H1 (cell line): ENCODE results near the gene MEGF9. TPM values are rescaled to one million over a fixed set of nuclear protein-coding genes. Genes with fewer than 3 reads are reported as not detected.

ENCODE experiments used
- CTCF ChIA-PET: fragments of 300-600 bp; sonication (Branson Sonifier 250); formaldehyde crosslinking; loops from one replicate; lab custom pipeline; 2021; ENCODE audit not compliant: partially characterized antibody; lab: Charles Lee
- POLR2A ChIA-PET: fragments of 300-600 bp; sonication (Branson Sonifier 250); formaldehyde crosslinking; loops from one replicate; lab custom pipeline; 2021; ENCODE audit warnings: inconsistent platforms; ENCODE audit not compliant: partially characterized antibody; lab: Charles Lee
- DNase-seq, 2 experiments: peaks; one replicate each; pipeline versions ENCODE4 v3.0.0 to v3.0.0-alpha.2; 2010 to 2022; ENCODE audit warnings: low spot score in 2 of 2, low read depth in 1 of 2, mixed read lengths in 1 of 2
- FAIRE-seq: peaks from 2 replicates; lab custom pipeline; 2011; peaks lifted over from hg19 to GRCh38; lab: Jason Lieb, UNC
- H2AFZ ChIP-seq: 2 replicates; pipeline ENCODE4 v1.8.1; 2012; ENCODE audit warnings: low read length, inconsistent platforms
- H2AK5ac ChIP-seq: 2 replicates; pipeline ENCODE4 v1.6.1; 2013; ENCODE audit warnings: low read depth, low read length
- H2BK120ac ChIP-seq: replicated peaks from 2 replicates; pipeline ENCODE3; 2013; ENCODE audit warnings: low read depth, low read length, inconsistent platforms
- H2BK12ac ChIP-seq: 2 replicates; pipeline ENCODE4 v1.6.1; 2013; ENCODE audit warnings: low read depth, low read length
- H2BK15ac ChIP-seq: 2 replicates; pipeline ENCODE4 v1.6.1; 2013; ENCODE audit warnings: low read length
- H2BK20ac ChIP-seq: 2 replicates; pipeline ENCODE4 v1.6.1; 2013; ENCODE audit warnings: low read length
- H2BK5ac ChIP-seq: 2 replicates; pipeline ENCODE4 v1.6.1; 2013; ENCODE audit warnings: low read depth, low read length
- H3K14ac ChIP-seq: 2 replicates; pipeline ENCODE4 v1.6.1; 2013; ENCODE audit warnings: inconsistent platforms; ENCODE audit not compliant: insufficient read length
- H3K18ac ChIP-seq: 2 replicates; pipeline ENCODE4 v1.6.1; 2013; ENCODE audit warnings: low read length; ENCODE audit errors: extremely low read depth
- H3K23ac ChIP-seq: 2 replicates; pipeline ENCODE4 v1.6.1; 2013; ENCODE audit warnings: inconsistent platforms; ENCODE audit not compliant: insufficient read length
- H3K23me2 ChIP-seq: 2 replicates; pipeline ENCODE4 v1.6.1; 2013; ENCODE audit warnings: low read depth, low read length
- H3K27ac ChIP-seq: 2 replicates; pipeline ENCODE4 v1.6.1; 2011; ENCODE audit warnings: low read depth, low read length, inconsistent platforms
- H3K27me3 ChIP-seq, 4 experiments: replicated peaks in 1 of 4; 1 replicate in 1 of 4; 2 replicates in 3 of 4; pipeline versions ENCODE4 v1.6.1 to v1.8.1; 2011 to 2013; ENCODE audit warnings: low read length in 3 of 4, mild to moderate bottlenecking in 3 of 4, inconsistent platforms in 2 of 4, mixed read lengths in 2 of 4, moderate library complexity in 1 of 4; ENCODE audit not compliant: control insufficient read depth in 3 of 4, insufficient read depth in 3 of 4; ENCODE audit errors: extremely low read depth in 1 of 4
- H3K36me3 ChIP-seq, 4 experiments: 2 replicates each; pipeline versions ENCODE4 v1.6.1 to v1.8.1; 2011 to 2013; ENCODE audit warnings: mild to moderate bottlenecking in 4 of 4, low read length in 3 of 4, moderate library complexity in 2 of 4, control low read depth in 1 of 4, inconsistent platforms in 1 of 4; ENCODE audit not compliant: insufficient read depth in 4 of 4, control insufficient read depth in 2 of 4
- H3K4ac ChIP-seq: replicated peaks from 2 replicates; pipeline ENCODE3; 2013; ENCODE audit warnings: low read length, low read depth, mixed read lengths, inconsistent platforms; ENCODE audit not compliant: insufficient read length
- H3K4me1 ChIP-seq, 4 experiments: replicated peaks in 1 of 4; 1 replicate in 1 of 4; 2 replicates in 3 of 4; pipeline versions ENCODE4 v1.6.1 to v1.8.1; 2011 to 2013; ENCODE audit warnings: low read length in 3 of 4, inconsistent platforms in 2 of 4, mixed read lengths in 1 of 4; ENCODE audit not compliant: insufficient read depth in 4 of 4, control insufficient read depth in 3 of 4
- H3K4me2 ChIP-seq, 2 experiments: 2 replicates each; pipeline versions ENCODE4 v1.6.1 to v1.8.1; 2011 to 2013; ENCODE audit warnings: low read depth in 2 of 2, low read length in 2 of 2, control low read depth in 1 of 2, inconsistent platforms in 1 of 2, mild to moderate bottlenecking in 1 of 2; ENCODE audit not compliant: insufficient read depth in 1 of 2
- H3K4me3 ChIP-seq, 4 experiments: fragments of 200-600, 300-600 bp in 1 of 4; sonication (generic), shearing (Covaris generic), sonication (Bioruptor Twin) in 1 of 4; 2 replicates each; pipeline versions ENCODE4 v1.5.1 to v1.8.1; 2011 to 2016; ENCODE audit warnings: low read length in 4 of 4, low read depth in 3 of 4, control low read depth in 2 of 4, inconsistent platforms in 2 of 4, mild to moderate bottlenecking in 2 of 4, mixed read lengths in 1 of 4, moderate library complexity in 1 of 4; ENCODE audit not compliant: insufficient read depth in 2 of 4; ENCODE audit errors: extremely low read depth in 1 of 4
- H3K56ac ChIP-seq: replicated peaks from 2 replicates; pipeline ENCODE3; 2013; ENCODE audit warnings: low read depth, mild to moderate bottlenecking, mixed read lengths, low read length, inconsistent platforms; ENCODE audit not compliant: insufficient read length
- H3K79me1 ChIP-seq: 2 replicates; pipeline ENCODE4 v1.6.1; 2013; ENCODE audit warnings: low read depth, low read length, control low read depth
- H3K79me2 ChIP-seq, 2 experiments: 2 replicates each; pipeline versions ENCODE4 v1.6.1 to v1.8.1; 2012 to 2013; ENCODE audit warnings: low read length in 2 of 2, mild to moderate bottlenecking in 2 of 2, inconsistent platforms in 1 of 2; ENCODE audit not compliant: insufficient read depth in 2 of 2, control insufficient read depth in 1 of 2
- H3K9ac ChIP-seq, 4 experiments: replicated peaks in 1 of 4; 1 replicate in 1 of 4; 2 replicates in 3 of 4; pipeline versions ENCODE4 v1.6.1 to v1.8.1; 2011 to 2013; ENCODE audit warnings: low read depth in 3 of 4, low read length in 3 of 4, control low read depth in 2 of 4, mild to moderate bottlenecking in 2 of 4, moderate library complexity in 2 of 4, inconsistent platforms in 1 of 4; ENCODE audit errors: extremely low read depth in 1 of 4
- H3K9me3 ChIP-seq, 2 experiments: 2 replicates each; pipeline versions ENCODE4 v1.6.1 to v1.8.1; 2012 to 2013; ENCODE audit warnings: mild to moderate bottlenecking in 2 of 2, moderate library complexity in 2 of 2, control low read depth in 1 of 2, inconsistent platforms in 1 of 2, low read depth in 1 of 2, low read length in 1 of 2, mixed read lengths in 1 of 2; ENCODE audit not compliant: insufficient read depth in 2 of 2
- H4K20me1 ChIP-seq, 2 experiments: replicated peaks in 1 of 2; 2 replicates each; pipeline versions ENCODE3 to v1.8.1; 2011 to 2013; ENCODE audit warnings: inconsistent platforms in 2 of 2, low read length in 2 of 2, mild to moderate bottlenecking in 1 of 2; ENCODE audit not compliant: insufficient read depth in 2 of 2, control insufficient read depth in 1 of 2
- H4K5ac ChIP-seq: 2 replicates; pipeline ENCODE4 v1.6.1; 2013; ENCODE audit warnings: low read length, low read depth, mixed read lengths, inconsistent platforms; ENCODE audit not compliant: insufficient read length
- H4K8ac ChIP-seq: 2 replicates; pipeline ENCODE4 v1.8.0; 2013; ENCODE audit warnings: mild to moderate bottlenecking, moderate library complexity, low read length, inconsistent platforms; ENCODE audit not compliant: insufficient read depth; ENCODE audit errors: extremely low read depth
- H4K91ac ChIP-seq: replicated peaks from 2 replicates; pipeline ENCODE3; 2013; ENCODE audit warnings: low read length, mixed read lengths, inconsistent platforms; ENCODE audit not compliant: insufficient read length
- ATF2 ChIP-seq: IDR thresholded peaks from 2 replicates; pipeline ENCODE4 v1.6.1; 2012; ENCODE audit warnings: low read length, inconsistent platforms
- CREB1 ChIP-seq: IDR thresholded peaks from 2 replicates; pipeline ENCODE4 v1.6.1; 2012; ENCODE audit warnings: inconsistent platforms
- JUND ChIP-seq: IDR thresholded peaks from 2 replicates; pipeline ENCODE4 v1.6.1; 2011; ENCODE audit warnings: mild to moderate bottlenecking, improper control_type of control experiment, low read length
- YY1 ChIP-seq: IDR thresholded peaks from 2 replicates; pipeline ENCODE4 v1.6.1; 2011; ENCODE audit warnings: low read depth, mild to moderate bottlenecking, low read length
- WGBS, 2 experiments: shearing (Covaris generic) in 1 of 2; methylation state at CpG; one replicate each; pipeline versions ENCODE4 v1.1.6 to v1.1.7; 2013 to 2015; ENCODE audit warnings: low lambda C conversion rate in 2 of 2, mixed read lengths in 2 of 2, inconsistent platforms in 1 of 2, low coverage in 1 of 2, missing lambda C conversion rate in 1 of 2; ENCODE audit not compliant: insufficient replicate concordance in 2 of 2, insufficient coverage in 1 of 2, insufficient read length in 1 of 2; ENCODE audit errors: extremely low coverage in 1 of 2, missing lambda C conversion rate in 1 of 2; 5-methylcytosine and 5-hydroxymethylcytosine counted together
- polyA plus RNA-seq, 7 experiments: library from polyadenylated mRNA; depleted of rRNA in 3 of 7; stranded (reverse) in 5 of 7; unstranded in 2 of 7; fragments of >200 nt in 5 of 7; fragments of 200-250 nt in 2 of 7; gene quantifications; 1 replicate in 5 of 7; 2 replicates in 1 of 7; 4 replicates in 1 of 7; pipeline versions ENCODE4 v1.2.1 to v1.2.3, GENCODE V29; 2011 to 2013; ENCODE audit warnings: missing spikeins in 2 of 7, mixed read lengths in 2 of 7
- total RNA-seq: library from RNA; stranded (reverse); fragmentation: NEBNext Ultra II Directional; extraction: Animal tissue kit (Norgen Biotek cat#: 25700); gene quantifications from 2 replicates; pipeline ENCODE4 v1.2.1, GENCODE V29; 2021

The MEGF9 gene
- total and polyA plus RNA-seq, 2 of the 8 experiments (the other 6 are each of a cell fraction or from before 2014, with no cell fraction given): 0.45 to 1.8 TPM

- no peak overlapping the region for H3K23ac ChIP-seq
- POLR2A ChIA-PET: interaction anchor here (1.5 kb wide), 1 partner anchor 12 kb away, joined by 4 read pairs; the partner anchor contains the start of gene MEGF9
- H3K4me3 ChIP-seq: no peak overlapping the region
- no peak for TF ChIP-seq CREB1
- TF ChIP-seq JUND: no peak
- TF ChIP-seq YY1: no peak
- no peak for TF ChIP-seq ATF2
Measured at GRCh38 chr9:120726484-120726883, 12.2 kb upstream of the MEGF9 start.

More at GRCh38 chr9:120726484-120726883, 12.2 kb upstream of the MEGF9 start:
- Histone ChIP-seq H2BK12ac (no peak overlapping the region), H3K79me1 (no peaks in the 10 kb centered on the region), H2AFZ (no peak overlapping the region), H4K91ac (no peak overlapping the region), H4K20me1 (no peaks in the 10 kb centered on the region), H3K4me1 (peaks cover 0 to 6% (median 0%) of the 10 kb centered on the region in 4 experiments; a peak in 1 of 7 replicates), H3K79me2 (no peaks in the 10 kb centered on the region), H3K4me2 (no peak overlapping the region), H4K5ac (no peak overlapping the region), H3K27me3 (no peaks in the 10 kb centered on the region), H3K56ac (no peak overlapping the region), H2AK5ac (no peak overlapping the region), H2BK15ac (no peak overlapping the region), H3K14ac (no peak overlapping the region), H3K23me2 (no peaks in the 10 kb centered on the region; the same call in 1 of the 2 replicates), H3K9me3 (no peaks in the 10 kb centered on the region), H3K4ac (no peak overlapping the region), H3K18ac (no peak overlapping the region), H3K27ac (no peak overlapping the region), H2BK120ac (no peak overlapping the region), H2BK5ac (no peak overlapping the region), H2BK20ac (no peak overlapping the region), H4K8ac (no peak overlapping the region), H3K9ac (no peak overlapping the region), H3K36me3 (no peaks in the 10 kb centered on the region)
- no peak for DNase-seq
- WGBS, 2 experiments: 79% methylated on average over 2 of the region's 2 CpGs; no CpG with 5 or more reads in 1 of the 2 experiments
- FAIRE-seq: no peak
- CTCF ChIA-PET: interaction anchor here (1.2 to 1.5 kb wide), 2 partner anchors 9 to 26 kb away, joined by 3 read pairs; no protein-coding TSS in a partner anchor
